NCI-H524 (cell line): ENCODE results near the gene AK8.
"Not testable (repeated sequence)": the region's sequence is repeated elsewhere in the genome, so short reads cannot be mapped to it uniquely, and the experiment has no call there.

Source experiments
- DNase-seq, 2 experiments: peaks; one replicate each; lab custom pipeline; 2025; lab: John Stamatoyannopoulos, UW

Gene AK8

DNA sequence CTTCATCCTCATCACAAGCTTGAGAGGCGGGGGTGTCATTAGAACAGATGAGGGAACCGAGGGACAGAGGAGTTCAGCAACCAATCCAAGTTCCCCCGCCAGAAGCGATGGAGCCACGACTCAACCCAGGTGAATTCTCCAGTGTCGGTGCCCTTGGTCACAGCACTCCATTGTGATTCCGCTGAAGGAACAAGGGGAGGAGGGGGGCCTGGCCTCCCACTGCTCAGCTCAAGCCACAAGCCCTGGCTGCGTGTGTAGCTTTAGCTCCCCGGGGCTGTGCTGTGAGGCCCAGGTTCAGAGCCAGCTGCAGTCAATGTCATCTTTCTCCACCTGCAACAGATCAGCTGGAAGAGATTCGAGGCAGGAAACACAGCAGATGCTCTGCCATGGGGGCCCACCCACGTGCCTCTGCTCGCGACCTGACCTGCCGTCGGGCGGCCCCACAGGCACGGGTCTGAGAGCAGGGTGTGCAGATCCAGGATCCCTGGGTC is 135.2 kb downstream of the AK8 start:
- peak in 1 of 2 experiments; percentile 25 for DNase-seq

GRCh38 chr9:132740526-132741309 is 137.4 kb downstream of the AK8 start:
- no peak for DNase-seq

GRCh38 chr9:132739710-132740310 is 138.3 kb downstream of the AK8 start:
- no peak for DNase-seq

- DNase-seq = no peak
These were observed 144.7 kb downstream of the AK8 start for GRCh38 chr9:132733260-132733815.

GRCh38 chr9:132732326-132733259 is 145.5 kb downstream of the AK8 start:
- DNase-seq = no peak

- DNase-seq = no peak
These were observed 146.9 kb downstream of the AK8 start for GRCh38 chr9:132731230-132731629.

DNA sequence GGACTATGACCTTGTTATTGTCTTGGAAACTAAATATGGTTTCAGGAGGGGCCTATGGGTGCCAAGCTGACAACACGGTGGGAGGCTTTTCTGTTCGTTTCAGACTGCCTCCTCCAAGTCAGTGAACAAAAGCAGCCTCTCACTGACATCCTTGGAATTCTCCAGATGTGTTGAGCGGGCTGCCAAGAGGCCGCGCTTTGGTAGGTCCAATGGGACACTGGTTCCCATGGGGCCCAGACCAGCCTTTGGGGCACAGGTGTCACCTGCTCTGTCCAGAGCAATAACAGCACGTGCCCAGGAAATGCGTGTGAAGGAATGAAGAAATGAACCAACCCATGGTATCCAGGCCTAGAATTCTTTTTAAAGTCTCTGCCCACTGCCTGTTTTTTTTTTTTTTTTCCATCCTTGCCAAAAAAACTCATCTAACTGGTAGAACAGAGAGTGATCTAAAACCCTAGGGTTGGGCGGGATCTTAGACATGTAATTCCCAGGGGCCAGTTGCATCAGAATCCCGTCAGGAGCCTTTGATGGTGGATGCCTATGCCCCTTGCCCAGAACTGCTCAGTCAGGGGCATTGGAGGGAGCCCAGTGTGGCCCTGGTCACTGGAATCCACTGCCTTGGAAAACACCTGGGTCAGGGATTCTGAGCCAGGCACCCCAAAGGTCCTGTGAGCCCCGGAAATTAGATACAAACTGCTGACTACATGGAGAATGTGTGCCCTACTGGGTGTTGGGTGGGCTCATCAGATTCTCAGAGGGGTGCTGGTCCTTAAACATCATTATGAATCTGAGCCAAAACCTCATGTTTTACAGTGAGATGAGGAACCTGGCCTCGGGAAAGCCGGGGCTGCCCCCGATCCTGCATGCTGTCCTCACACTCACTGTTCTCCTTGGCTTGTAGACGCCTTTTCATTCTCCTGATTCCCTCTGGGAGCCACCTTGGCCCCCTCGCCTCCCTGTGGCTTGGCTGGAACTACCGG is 147.7 kb downstream of the AK8 start:
- no peak for DNase-seq

DNA sequence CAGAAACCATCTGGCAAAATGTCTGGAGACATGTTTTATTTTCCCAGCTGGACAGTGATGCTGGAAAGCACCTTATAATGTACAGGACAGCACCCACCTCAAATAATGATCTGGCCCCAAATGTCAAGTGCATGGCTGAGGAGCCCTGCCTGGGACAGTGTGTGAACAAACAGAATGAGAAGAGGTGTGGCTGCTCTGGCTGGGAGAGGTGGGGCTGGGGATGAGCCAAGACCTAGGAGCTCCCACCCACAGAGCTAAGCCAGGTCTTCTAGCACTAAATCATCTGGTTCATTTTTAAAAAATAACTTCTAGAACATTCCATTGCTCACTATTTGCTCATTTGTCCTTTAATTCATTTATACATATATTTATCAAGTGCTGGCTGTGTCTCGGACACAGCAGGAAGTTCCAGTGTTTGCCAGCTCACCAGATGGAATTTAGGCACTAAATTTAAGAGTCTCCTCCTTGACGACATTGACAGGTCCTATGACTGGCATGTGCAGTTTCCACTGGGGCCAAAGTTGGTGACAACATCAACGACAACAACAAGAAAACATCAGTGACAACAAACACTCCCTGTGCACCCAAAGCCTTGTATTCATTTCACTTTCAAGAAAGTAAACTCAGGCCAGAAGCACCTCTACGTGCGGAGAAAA is 148.7 kb downstream of the AK8 start:
- DNase-seq = no peak

DNA sequence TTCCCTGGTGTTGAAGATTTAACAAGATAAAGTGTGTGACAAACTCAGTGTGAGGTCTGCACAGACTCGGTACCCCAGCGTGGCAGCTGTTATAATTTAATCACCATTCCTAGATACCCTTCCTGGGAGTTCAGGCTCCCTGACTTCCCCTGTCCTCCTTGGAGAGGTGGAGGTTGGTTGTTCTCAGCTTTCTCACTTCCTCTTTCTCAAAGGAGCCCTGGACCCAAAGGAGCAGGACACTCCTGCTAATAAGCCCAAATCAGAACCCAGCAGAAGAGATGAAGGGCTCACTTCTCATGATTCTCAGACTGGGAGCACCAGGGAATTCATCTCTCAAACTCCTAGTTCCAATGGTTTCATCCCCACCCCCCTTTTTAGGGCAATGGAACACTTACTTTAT is 149.6 kb downstream of the AK8 start:
- DNase-seq = no peak

DNA sequence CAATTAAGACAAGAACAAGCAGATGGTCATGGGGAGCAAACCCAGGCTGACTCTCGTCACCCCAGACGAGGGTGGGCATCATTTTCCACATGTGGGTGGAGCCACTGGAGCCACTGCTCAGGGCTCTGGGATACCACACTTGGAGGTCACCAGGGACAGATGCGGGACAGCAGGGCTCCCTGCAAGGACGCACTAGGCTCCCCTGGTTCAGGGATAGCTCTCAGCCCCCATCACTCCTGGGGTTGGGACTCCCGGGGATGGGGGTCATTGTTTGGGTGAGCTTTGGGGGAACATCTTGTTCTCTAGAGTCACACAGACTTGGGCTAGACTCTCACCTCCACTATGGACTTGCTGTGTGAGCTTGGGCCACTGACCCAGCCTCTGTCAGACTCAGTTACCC is 150.0 kb downstream of the AK8 start:
- no peak for DNase-seq

- no peak for DNase-seq
These were observed 151.4 kb downstream of the AK8 start for GRCh38 chr9:132726576-132727130.

- DNase-seq = no peak
These were observed 152.8 kb downstream of the AK8 start for GRCh38 chr9:132725306-132725705.

GRCh38 chr9:132723809-132724208 is 154.3 kb downstream of the AK8 start:
- DNase-seq = no peak

GRCh38 chr9:132722564-132723065 is 155.5 kb downstream of the AK8 start:
- no peak for DNase-seq

DNA sequence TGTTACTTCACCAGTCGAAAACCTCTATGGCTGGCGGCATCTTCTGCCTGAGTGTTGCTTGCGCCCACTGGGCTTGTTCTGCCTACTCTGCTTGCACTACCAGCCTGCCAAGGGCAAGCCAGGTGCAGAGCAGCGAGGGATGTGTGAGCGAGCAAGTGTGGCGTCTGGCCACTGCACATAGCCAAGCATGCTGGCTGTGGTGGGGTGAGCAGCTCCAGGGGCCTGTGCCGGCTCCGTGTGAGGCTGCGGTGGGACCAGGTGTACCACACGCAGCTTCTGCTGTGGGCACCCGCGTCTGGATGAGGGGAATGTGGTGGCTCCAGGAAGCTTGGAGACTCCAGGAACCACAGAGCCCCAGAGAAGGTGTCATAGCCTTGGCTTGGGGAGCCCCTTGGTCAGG is 156.4 kb downstream of the AK8 start:
- no peak for DNase-seq

DNA sequence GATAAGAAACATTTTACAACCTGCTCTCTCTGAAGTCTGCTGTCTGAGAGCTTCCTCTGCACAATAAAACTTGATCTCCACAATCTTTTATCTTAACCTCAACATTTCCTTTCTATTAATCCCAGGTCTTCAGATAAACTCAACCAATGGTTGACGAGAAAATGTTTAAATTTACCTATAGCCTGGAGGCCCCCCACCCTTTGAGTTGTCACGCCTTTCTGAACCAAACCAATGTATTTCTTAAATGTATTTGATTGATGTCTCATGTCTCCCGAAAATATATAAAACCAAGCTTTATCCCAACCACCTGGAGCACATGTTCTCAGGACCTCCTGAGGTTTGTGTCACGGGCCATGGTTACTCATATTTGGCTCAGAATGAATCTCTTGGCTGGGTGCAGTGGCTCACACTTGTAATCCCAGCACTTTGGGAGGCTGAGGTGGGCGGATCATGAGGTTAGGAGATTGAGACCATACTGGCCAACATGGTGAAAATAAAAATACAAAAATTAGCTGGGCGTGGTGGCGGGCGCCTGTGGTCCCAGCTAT is 159.6 kb downstream of the AK8 start:
- not testable (repeated sequence) for DNase-seq

DNA sequence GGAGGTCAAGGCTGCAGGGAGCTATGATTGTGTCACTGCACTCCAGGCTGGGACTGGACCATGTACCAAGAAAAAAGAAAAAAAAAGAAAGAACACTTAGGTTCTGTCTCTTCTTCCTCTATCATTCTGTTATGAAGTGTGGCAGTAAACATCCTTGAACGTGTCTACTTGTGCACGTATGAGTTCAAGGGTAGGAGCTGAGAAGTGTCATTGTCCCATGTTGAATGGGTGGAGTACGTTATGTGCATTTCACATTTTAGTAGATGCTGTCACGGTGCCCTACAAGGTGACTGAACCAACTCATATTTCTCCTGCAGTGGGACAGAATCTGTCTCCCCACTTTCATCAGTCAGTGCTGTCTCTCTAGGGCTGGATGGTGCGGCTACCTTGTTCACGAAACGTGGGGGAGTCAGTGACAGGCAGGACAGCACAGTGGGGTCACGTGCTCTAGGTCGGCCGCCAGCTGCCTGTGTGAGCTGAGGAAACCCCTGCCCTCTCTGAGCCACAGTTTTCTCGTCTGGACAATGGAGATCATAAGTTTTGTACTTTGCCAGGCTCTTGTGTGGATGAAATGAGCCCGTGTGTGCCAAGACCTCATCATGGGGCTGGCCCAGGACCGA is 160.6 kb downstream of the AK8 start:
- no peak for DNase-seq

GRCh38 chr9:132716007-132716406 is 162.1 kb downstream of the AK8 start:
- DNase-seq = no peak

DNA sequence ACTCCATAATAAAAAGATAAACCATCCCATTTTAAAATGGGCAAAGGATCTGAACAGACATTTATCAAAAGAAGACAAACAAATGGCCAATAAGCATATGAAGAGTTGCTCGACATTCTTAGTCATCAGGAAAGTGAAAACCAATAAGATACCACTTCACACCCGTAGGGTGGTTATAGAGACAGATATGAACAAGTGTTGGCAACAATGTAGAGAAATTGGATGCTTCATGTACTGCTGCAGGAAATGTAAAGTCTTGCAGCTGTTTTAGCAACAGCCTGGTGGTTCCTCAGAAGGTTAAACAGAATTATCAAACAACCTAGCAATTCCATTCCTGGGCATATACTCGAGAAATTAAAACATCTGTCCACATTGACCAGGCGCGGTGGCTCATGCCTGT is 165.3 kb downstream of the AK8 start:
- DNase-seq = no peak
